Upper lobe of right lung (tissue), 1 donor: Measurements from ENCODE around the gene KIF24. TPM values are rescaled to one million over a fixed set of nuclear protein-coding genes. Genes with fewer than 3 reads are reported as not detected.

Experiments used
- ATAC-seq: fragments of 200-7000 bp; cut with Tn5 transposase; one replicate; pipeline ENCODE4 v1.9.1; 2020; ENCODE audit warnings: mild to moderate bottlenecking, moderate library complexity
- DNase-seq: peaks from one replicate; pipeline ENCODE4 v3.0.0-alpha.2; 2020
- H3K27ac ChIP-seq: fragments of 200-600 bp; one replicate; pipeline ENCODE4 v1.8.0; 2022
- H3K27me3 ChIP-seq: fragments of 200-600 bp; one replicate; pipeline ENCODE4 v1.8.0; 2022; ENCODE audit warnings: mild to moderate bottlenecking
- H3K36me3 ChIP-seq: fragments of 200-600 bp; one replicate; pipeline ENCODE4 v1.8.0; 2022
- H3K4me1 ChIP-seq: fragments of 200-600 bp; one replicate; pipeline ENCODE4 v1.8.0; 2022
- H3K4me3 ChIP-seq: fragments of 200-600 bp; one replicate; pipeline ENCODE4 v1.8.0; 2022; ENCODE audit warnings: mild to moderate bottlenecking
- H3K9me3 ChIP-seq: fragments of 200-600 bp; one replicate; pipeline ENCODE4 v1.8.0; 2022
- CTCF ChIP-seq: fragments of 200-600 bp; IDR thresholded peaks from one replicate; pipeline ENCODE4 v1.8.0; 2022; ENCODE audit warnings: antibody characterized with exemption
- intact Hi-C: fragments of 100-400 bp; cut with DNase I; formaldehyde crosslinking; loops from one replicate; pipeline ENCODE4 v1.11.0; 2022
- total RNA-seq: library from RNA; stranded (reverse); fragmentation: NEBNext Ultra II Directional; extraction: Animal tissue kit (Norgen Biotek cat#: 25700); gene quantifications from one replicate; pipeline ENCODE4 v1.2.1, GENCODE V29; 2021
- donor health status: DM: no; HTN: yes; CAD: no; lungs with severe emphysema.

Gene KIF24
- total RNA-seq, 1 donor from 2014 or later: 0.46 TPM

DNA sequence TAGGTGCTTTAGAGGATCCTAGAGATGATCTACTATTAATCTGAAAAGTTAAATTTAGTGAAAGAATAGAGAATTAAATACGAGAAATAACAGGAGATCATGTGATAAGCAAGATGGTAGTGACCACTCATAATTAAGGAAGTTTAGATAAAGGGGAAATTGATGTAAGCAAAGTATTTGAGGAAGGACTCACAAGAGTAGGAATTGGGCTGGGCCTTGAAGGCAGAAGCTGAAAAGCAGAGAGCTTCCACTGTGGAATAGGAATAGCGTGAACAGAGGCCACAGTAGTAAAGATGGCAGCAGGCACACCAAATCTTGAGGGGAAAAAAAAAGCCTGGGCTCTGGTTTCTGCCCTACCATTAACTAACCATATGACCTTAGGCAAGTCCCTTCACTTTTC, 38.0 kb downstream of the KIF24 start:
- Histone ChIP-seq H3K27ac (no peak overlapping the region), H3K36me3 (no peaks in the 10 kb centered on the region), H3K4me3 (no peak overlapping the region), H3K27me3 (no peaks in the 10 kb centered on the region), H3K4me1 (no peaks in the 10 kb centered on the region), H3K9me3 (no peaks in the 10 kb centered on the region)
- DNase-seq (no peak), ATAC-seq (peak; percentile 79)
- TF ChIP-seq CTCF: no peak
- intact Hi-C loops: no loop called here

- no peak for ATAC-seq
- no peak overlapping the region for H3K4me3 ChIP-seq
- H3K9me3 ChIP-seq: no peaks in the 10 kb centered on the region
- H3K27me3 ChIP-seq: no peaks in the 10 kb centered on the region
- H3K36me3 ChIP-seq: no peaks in the 10 kb centered on the region
- DNase-seq: no peak
- H3K27ac ChIP-seq: no peak overlapping the region
- no peak for TF ChIP-seq CTCF
- H3K4me1 ChIP-seq: no peaks in the 10 kb centered on the region
- intact Hi-C loops: no loop called here
Observed at GRCh38 chr9:34289159-34289558, 39.9 kb downstream of the KIF24 start.

GRCh38 chr9:34282096-34282495, 47.0 kb downstream of the KIF24 start:
- intact Hi-C loops: no loop called here
- H3K9me3 ChIP-seq: no peaks in the 10 kb centered on the region
- H3K27me3 ChIP-seq: no peaks in the 10 kb centered on the region
- DNase-seq (no peak), ATAC-seq (no peak)
- H3K27ac ChIP-seq: no peak overlapping the region
- TF ChIP-seq CTCF: no peak
- no peaks in the 10 kb centered on the region for H3K4me1 ChIP-seq
- no peaks in the 10 kb centered on the region for H3K36me3 ChIP-seq
- H3K4me3 ChIP-seq: no peak overlapping the region

DNA sequence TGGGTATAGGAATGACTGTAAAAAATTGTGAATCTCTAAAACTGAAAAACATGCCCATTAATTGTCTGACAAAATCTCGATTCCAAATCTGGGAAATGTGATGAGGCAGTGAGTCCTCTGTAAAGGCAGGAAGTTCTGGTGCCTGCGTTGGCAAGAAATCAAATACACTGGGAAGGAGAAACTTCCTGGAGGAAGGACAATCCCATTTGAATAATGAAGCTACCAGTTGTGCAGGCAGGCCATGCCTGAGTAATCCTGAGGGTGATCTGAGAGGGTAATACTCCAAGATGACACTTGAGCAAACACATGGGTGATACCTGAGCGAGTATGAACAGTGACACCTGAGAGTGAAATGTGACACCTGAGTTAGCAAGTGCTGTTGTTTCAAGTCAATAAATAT, 49.7 kb downstream of the KIF24 start:
- no peaks in the 10 kb centered on the region for H3K9me3 ChIP-seq
- intact Hi-C loops: no loop called here
- no peak for ATAC-seq
- H3K36me3 ChIP-seq: no peaks in the 10 kb centered on the region
- no peak overlapping the region for H3K27ac ChIP-seq
- H3K27me3 ChIP-seq: no peaks in the 10 kb centered on the region
- H3K4me3 ChIP-seq: no peak overlapping the region
- H3K4me1 ChIP-seq: no peaks in the 10 kb centered on the region
- no peak for DNase-seq
- TF ChIP-seq CTCF: no peak

Other genes starting within 250 kb of the KIF24 start
- 31.6 TPM for gene DCAF12, start 202.6 kb downstream of the KIF24 start, total RNA-seq
- gene UBAP1, start 150.2 kb downstream of the KIF24 start, total RNA-seq: 51.9 TPM
- 11.5 TPM for gene NUDT2, start 301 bp upstream of the KIF24 start, total RNA-seq
- gene MYORG, start 47.6 kb upstream of the KIF24 start, total RNA-seq: 6.9 TPM
- gene FAM219A, start 129.3 kb upstream of the KIF24 start, total RNA-seq: 28.8 TPM
- not detected for gene DNAI1, start 129.5 kb upstream of the KIF24 start, total RNA-seq
- 0.61 TPM for gene ENHO, start 193.7 kb upstream of the KIF24 start, total RNA-seq